ENCODE results near the gene BUB3. TPM values are rescaled to one million over a fixed set of nuclear protein-coding genes. Genes with fewer than 3 reads are reported as not detected.

The BUB3 gene
- total and polyA plus RNA-seq, 2 of the 13 experiments (the other 11 are each of a cell fraction or from before 2014, with no cell fraction given), result 174 to 188 TPM

- TF ChIP-seq, protein P1, sequence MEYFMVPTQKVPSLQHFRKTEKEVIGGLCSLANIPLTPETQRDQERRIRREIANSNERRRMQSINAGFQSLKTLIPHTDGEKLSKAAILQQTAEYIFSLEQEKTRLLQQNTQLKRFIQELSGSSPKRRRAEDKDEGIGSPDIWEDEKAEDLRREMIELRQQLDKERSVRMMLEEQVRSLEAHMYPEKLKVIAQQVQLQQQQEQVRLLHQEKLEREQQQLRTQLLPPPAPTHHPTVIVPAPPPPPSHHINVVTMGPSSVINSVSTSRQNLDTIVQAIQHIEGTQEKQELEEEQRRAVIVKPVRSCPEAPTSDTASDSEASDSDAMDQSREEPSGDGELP (IDR thresholded peaks at IDR 0.05; ENCODE audit: borderline replicate concordance, low read depth), result peak; percentile 86
- TF ChIP-seq SMYD3 (CRISPR knock-in tag; IDR thresholded peaks at IDR 0.05), result 0 out of 2 replicates have a peak, but pooled peaks have one; percentile 66
- TF ChIP-seq ZFP62 (CRISPR knock-in tag; IDR thresholded peaks at IDR 0.05), result no peak
- no peak for TF ChIP-seq NR1H2 (CRISPR knock-in tag; IDR thresholded peaks at IDR 0.05; ENCODE audit: borderline replicate concordance, low read depth)
- TF ChIP-seq STAT6 (CRISPR knock-in tag; IDR thresholded peaks at IDR 0.05; ENCODE audit: borderline replicate concordance), result no peak
- no peak for TF ChIP-seq ZNF256 (CRISPR knock-in tag; conservative IDR thresholded peaks at IDR 0.05)
- TF ChIP-seq ZNF678 (CRISPR knock-in tag; IDR thresholded peaks at IDR 0.05), result no peak
- no peak for TF ChIP-seq TCF12 (IDR thresholded peaks at IDR 0.05)
- no peak for TF ChIP-seq TCF12 (CRISPR knock-in tag; IDR thresholded peaks at IDR 0.05)
- TF ChIP-seq TBX3 (IDR thresholded peaks at IDR 0.05; ENCODE audit: borderline replicate concordance), result no peak
- TF ChIP-seq ZNF484 (CRISPR knock-in tag; IDR thresholded peaks at IDR 0.05; ENCODE audit: borderline replicate concordance, low read depth), result no peak
- peak; percentile 94 for TF ChIP-seq ETV5 (CRISPR knock-in tag; IDR thresholded peaks at IDR 0.05; ENCODE audit: borderline replicate concordance)
- TF ChIP-seq SP5 (CRISPR knock-in tag; IDR thresholded peaks at IDR 0.05; ENCODE audit: borderline replicate concordance, low read depth), result peak; percentile 92
- 0 out of 2 replicates have a peak, but pooled peaks have one; percentile 66 for TF ChIP-seq MEIS2 (CRISPR knock-in tag; IDR thresholded peaks at IDR 0.05)
- TF ChIP-seq ZNF530 (CRISPR knock-in tag; IDR thresholded peaks at IDR 0.05; ENCODE audit: low read depth), result no peak
- TF ChIP-seq ZNF121 (CRISPR knock-in tag; IDR thresholded peaks at IDR 0.05), result no peak
- TF ChIP-seq RXRA (CRISPR knock-in tag; IDR thresholded peaks at IDR 0.05), result peak; percentile 45
- TF ChIP-seq IRF1 (CRISPR knock-in tag; IDR thresholded peaks at IDR 0.05; ENCODE audit: low read depth), result no peak
- TF ChIP-seq, protein P2, sequence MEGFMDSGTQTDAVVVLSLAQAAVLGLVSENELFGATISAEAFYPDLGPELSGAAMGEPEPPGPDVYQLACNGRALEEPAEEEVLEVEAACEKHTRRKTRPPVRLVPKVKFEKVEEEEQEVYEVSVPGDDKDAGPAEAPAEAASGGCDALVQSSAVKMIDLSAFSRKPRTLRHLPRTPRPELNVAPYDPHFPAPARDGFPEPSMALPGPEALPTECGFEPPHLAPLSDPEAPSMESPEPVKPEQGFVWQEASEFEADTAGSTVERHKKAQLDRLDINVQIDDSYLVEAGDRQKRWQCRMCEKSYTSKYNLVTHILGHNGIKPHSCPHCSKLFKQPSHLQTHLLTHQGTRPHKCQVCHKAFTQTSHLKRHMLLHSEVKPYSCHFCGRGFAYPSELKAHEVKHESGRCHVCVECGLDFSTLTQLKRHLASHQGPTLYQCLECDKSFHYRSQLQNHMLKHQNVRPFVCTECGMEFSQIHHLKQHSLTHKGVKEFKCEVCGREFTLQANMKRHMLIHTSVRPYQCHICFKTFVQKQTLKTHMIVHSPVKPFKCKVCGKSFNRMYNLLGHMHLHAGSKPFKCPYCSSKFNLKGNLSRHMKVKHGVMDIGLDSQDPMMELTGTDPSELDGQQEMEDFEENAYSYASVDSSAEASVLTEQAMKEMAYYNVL (CRISPR knock-in tag; IDR thresholded peaks at IDR 0.05; ENCODE audit: borderline replicate concordance), result peak; percentile 41; the same call in 1 of the 2 replicates
- TF ChIP-seq SRSF1 (optimal IDR thresholded peaks at IDR 0.05; ENCODE audit: low read depth, low read length), result no peak
- peak; percentile 48; the same call in 1 of the 2 replicates for TF ChIP-seq ZNF263 (CRISPR knock-in tag; IDR thresholded peaks at IDR 0.05)
- no peak for TF ChIP-seq RARG (CRISPR knock-in tag; IDR thresholded peaks at IDR 0.05; ENCODE audit: low read depth)
- TF ChIP-seq NR2C2 (CRISPR knock-in tag; IDR thresholded peaks at IDR 0.05; ENCODE audit: borderline replicate concordance), result no peak
- TF ChIP-seq SIX4 (CRISPR knock-in tag; IDR thresholded peaks at IDR 0.05), result no peak
- no peak for TF ChIP-seq HMG20A (CRISPR knock-in tag; IDR thresholded peaks at IDR 0.05; ENCODE audit: borderline replicate concordance)
- TF ChIP-seq ZMYM4 (CRISPR knock-in tag; IDR thresholded peaks at IDR 0.05), result peak; percentile 42; the same call in 1 of the 2 replicates
These were observed 14.6 kb upstream of the BUB3 start (continued) for GRCh38 chr10:123139521-123140163.

Data from HepG2 (cell line).